Pancreas (tissue), 10 donors: ENCODE results near the gene MAPKAP1. TPM values are rescaled to one million over a fixed set of nuclear protein-coding genes. Genes with fewer than 3 reads are reported as not detected.

Experiments
- ATAC-seq, 4 donors: fragments of 200-7000 bp; cut with Tn5 transposase; one replicate each; pipeline versions ENCODE4 v1.8.0 to v1.9.1; 2020; ENCODE audit warnings: mild to moderate bottlenecking in 4 of 4, moderate library complexity in 4 of 4
- DNase-seq, 6 donors: peaks; one replicate each; pipeline ENCODE4 v3.0.0-alpha.2; 2020
- FAIRE-seq: peaks from 2 replicates; lab custom pipeline; 2012; peaks lifted over from hg19 to GRCh38; lab: Jason Lieb, UNC
- H3K27ac ChIP-seq, 4 donors: fragments of 200-600 bp; sonication (generic); 1 replicate in 3 of 4; 2 replicates in 1 of 4; pipeline versions ENCODE4 v1.5.0 to v1.8.0; 2020
- H3K27me3 ChIP-seq, 4 donors: fragments of 200-600 bp; one replicate each; pipeline ENCODE4 v1.8.0; 2021
- H3K36me3 ChIP-seq, 3 donors: fragments of 200-600 bp; sonication (generic) in 1 of 3; one replicate each; pipeline versions ENCODE4 v1.5.0 to v1.8.0; 2020 to 2021
- H3K4me1 ChIP-seq, 3 donors: fragments of 200-600 bp; one replicate each; pipeline ENCODE4 v1.8.0; 2021
- H3K4me3 ChIP-seq, 4 donors: fragments of 200-600 bp; sonication (generic) in 2 of 4; one replicate each; pipeline versions ENCODE4 v1.5.0 to v1.8.0; 2020 to 2021
- H3K9me3 ChIP-seq, 4 donors: fragments of 200-600 bp; one replicate each; pipeline ENCODE4 v1.8.0; 2021
- WGBS, 2 donors: extraction: QIAGEN DNeasy Blood & Tissue Kit; methylation state at CpG; one replicate each; pipeline ENCODE4 v1.1.7; 2013; 5-methylcytosine and 5-hydroxymethylcytosine counted together
- intact Hi-C, 3 donors: fragments of 100-400 bp; cut with DNase I; formaldehyde crosslinking; loops; one replicate each; pipeline versions ENCODE4 v1.11.1 to v1.14.2; 2022
- polyA plus RNA-seq, 2 donors: library from polyadenylated mRNA; stranded (reverse); fragments of 200-250 nt; gene quantifications; one replicate each; pipeline ENCODE4 v1.2.3, GENCODE V29; 2013
- total RNA-seq, 6 donors: library from RNA; stranded (reverse); fragmentation: NEBNext Ultra II Directional in 4 of 6; extraction: Animal tissue kit (Norgen Biotek cat#: 25700) in 4 of 6; gene quantifications; one replicate each; pipeline versions ENCODE4 v1.2.1 to v1.2.4, GENCODE V29; 2021 to 2023
- TF ChIP-seq, protein P1 (sequence below), 4 donors: fragments of 200-600 bp; sonication (generic) in 3 of 4; IDR thresholded peaks; one replicate each; pipeline versions ENCODE4 v1.5.0 to v1.8.0; 2021; ENCODE audit warnings: antibody characterized with exemption in 4 of 4
- donor health status: healthy with polysubstance abuse.
- donor health status: DM: no; HTN: no; CAD: no; lungs with moderate emphysema.
- donor health status: DM: no; HTN: no; CAD: no.
- donor health status: control.
- donor health status: control.
- donor health status: Bipolar disorder and iron deficiency.
- donor health status: DM: yes; HTN: yes; CAD: no.
- donor health status: DM: no; HTN: no; CAD: no.
- donor health status: DM: no; HTN: no; CAD: no.
- donor health status: DM: yes; HTN: yes; CAD: no.

MAPKAP1 gene
- total and polyA plus RNA-seq, 8 donors: 18.7 to 42.0 (median 30.4) TPM

- Histone ChIP-seq H3K27ac (no peak overlapping the region), H3K4me1 (no peaks in the 10 kb centered on the region), H3K4me3 (no peak overlapping the region), H3K9me3 (no peaks in the 10 kb centered on the region), H3K36me3 (no peaks in the 10 kb centered on the region), H3K27me3 (no peaks in the 10 kb centered on the region)
- ATAC-seq (no peak), DNase-seq (no peak), FAIRE-seq (no peak)
- 94 to 96% methylated on average over 5 of the region's 5 CpGs for WGBS, 2 donors
- intact Hi-C loops: no loop called here
- TF ChIP-seq, protein P1, sequence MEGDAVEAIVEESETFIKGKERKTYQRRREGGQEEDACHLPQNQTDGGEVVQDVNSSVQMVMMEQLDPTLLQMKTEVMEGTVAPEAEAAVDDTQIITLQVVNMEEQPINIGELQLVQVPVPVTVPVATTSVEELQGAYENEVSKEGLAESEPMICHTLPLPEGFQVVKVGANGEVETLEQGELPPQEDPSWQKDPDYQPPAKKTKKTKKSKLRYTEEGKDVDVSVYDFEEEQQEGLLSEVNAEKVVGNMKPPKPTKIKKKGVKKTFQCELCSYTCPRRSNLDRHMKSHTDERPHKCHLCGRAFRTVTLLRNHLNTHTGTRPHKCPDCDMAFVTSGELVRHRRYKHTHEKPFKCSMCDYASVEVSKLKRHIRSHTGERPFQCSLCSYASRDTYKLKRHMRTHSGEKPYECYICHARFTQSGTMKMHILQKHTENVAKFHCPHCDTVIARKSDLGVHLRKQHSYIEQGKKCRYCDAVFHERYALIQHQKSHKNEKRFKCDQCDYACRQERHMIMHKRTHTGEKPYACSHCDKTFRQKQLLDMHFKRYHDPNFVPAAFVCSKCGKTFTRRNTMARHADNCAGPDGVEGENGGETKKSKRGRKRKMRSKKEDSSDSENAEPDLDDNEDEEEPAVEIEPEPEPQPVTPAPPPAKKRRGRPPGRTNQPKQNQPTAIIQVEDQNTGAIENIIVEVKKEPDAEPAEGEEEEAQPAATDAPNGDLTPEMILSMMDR (IDR thresholded peaks at IDR 0.05): no peak
Measured at GRCh38 chr9:125507226-125507625, 199.8 kb downstream of the MAPKAP1 start.

- ATAC-seq (no peak), FAIRE-seq (no peak), DNase-seq (no peak)
- intact Hi-C loops: no loop called here
- Histone ChIP-seq H3K27me3 (no peaks in the 10 kb centered on the region), H3K9me3 (no peaks in the 10 kb centered on the region), H3K36me3 (no peaks in the 10 kb centered on the region), H3K27ac (no peak overlapping the region), H3K4me1 (no peaks in the 10 kb centered on the region), H3K4me3 (no peak overlapping the region)
- WGBS, 2 donors: 92 to 94% methylated on average over 14 of the region's 14 CpGs
- TF ChIP-seq, protein P1 (IDR thresholded peaks at IDR 0.05): no peak
Measured at GRCh38 chr9:125505988-125506438, 201.0 kb downstream of the MAPKAP1 start.

- WGBS, 2 donors: 92 to 100% methylated on average over 1 of the region's 1 CpG
- no peak overlapping the region for H3K4me3 ChIP-seq
- no peaks in the 10 kb centered on the region for H3K27me3 ChIP-seq
- H3K27ac ChIP-seq: no peak overlapping the region
- DNase-seq (no peak), ATAC-seq (no peak), FAIRE-seq (no peak)
- TF ChIP-seq, protein P1 (IDR thresholded peaks at IDR 0.05): no peak
- H3K9me3 ChIP-seq: no peaks in the 10 kb centered on the region
- H3K36me3 ChIP-seq: no peaks in the 10 kb centered on the region
- no peaks in the 10 kb centered on the region for H3K4me1 ChIP-seq
- intact Hi-C loops: no loop called here
Measured at GRCh38 chr9:125504616-125505015, 202.4 kb downstream of the MAPKAP1 start.

DNA sequence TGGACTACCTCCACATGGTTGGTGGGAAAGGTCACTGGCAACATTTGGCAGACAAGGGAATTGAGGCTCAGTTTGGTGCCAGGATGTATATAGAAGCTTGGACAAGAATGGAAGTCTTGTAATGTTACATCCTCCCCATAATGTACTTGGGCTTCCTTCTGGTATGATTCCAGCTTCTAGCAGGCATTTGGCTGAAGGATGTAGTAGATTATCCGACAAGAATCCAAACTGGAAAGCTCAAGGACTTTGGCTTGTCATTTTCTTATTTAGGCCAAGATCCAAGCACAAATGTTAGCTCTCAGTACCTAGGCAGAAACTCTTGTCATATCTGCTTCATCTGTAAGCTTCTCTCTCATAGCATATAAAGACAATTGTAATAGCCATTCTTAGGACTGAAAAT, 209.1 kb downstream of the MAPKAP1 start:
- no peaks in the 10 kb centered on the region for H3K36me3 ChIP-seq
- TF ChIP-seq, protein P1 (IDR thresholded peaks at IDR 0.05): no peak
- no peaks in the 10 kb centered on the region for H3K9me3 ChIP-seq
- intact Hi-C loops: no loop called here
- ATAC-seq: no peak
- H3K4me3 ChIP-seq: no peak overlapping the region
- DNase-seq: no peak
- H3K4me1 ChIP-seq: peaks cover 0 to 9% (median 5%) of the 10 kb centered on the region in 3 donors
- no peaks in the 10 kb centered on the region for H3K27me3 ChIP-seq
- no peak overlapping the region for H3K27ac ChIP-seq
- FAIRE-seq: no peak
- WGBS, 2 donors: 73 to 85% methylated on average over 1 of the region's 1 CpG

- DNase-seq (no peak), FAIRE-seq (no peak), ATAC-seq (no peak)
- no peak overlapping the region for H3K4me3 ChIP-seq
- intact Hi-C loops: no loop called here
- TF ChIP-seq, protein P1 (IDR thresholded peaks at IDR 0.05): no peak
- peaks cover 0 to 9% (median 5%) of the 10 kb centered on the region in 3 donors for H3K4me1 ChIP-seq
- no peaks in the 10 kb centered on the region for H3K27me3 ChIP-seq
- H3K27ac ChIP-seq: no peak overlapping the region
- H3K9me3 ChIP-seq: no peaks in the 10 kb centered on the region
- H3K36me3 ChIP-seq: no peaks in the 10 kb centered on the region
Measured at GRCh38 chr9:125497478-125497877, 209.5 kb downstream of the MAPKAP1 start.
